ENCODE results near the gene FKBP5.
"Not testable (repeated sequence)": the region's sequence is repeated elsewhere in the genome, so short reads cannot be mapped to it uniquely, and the experiment has no call there.

DNA sequence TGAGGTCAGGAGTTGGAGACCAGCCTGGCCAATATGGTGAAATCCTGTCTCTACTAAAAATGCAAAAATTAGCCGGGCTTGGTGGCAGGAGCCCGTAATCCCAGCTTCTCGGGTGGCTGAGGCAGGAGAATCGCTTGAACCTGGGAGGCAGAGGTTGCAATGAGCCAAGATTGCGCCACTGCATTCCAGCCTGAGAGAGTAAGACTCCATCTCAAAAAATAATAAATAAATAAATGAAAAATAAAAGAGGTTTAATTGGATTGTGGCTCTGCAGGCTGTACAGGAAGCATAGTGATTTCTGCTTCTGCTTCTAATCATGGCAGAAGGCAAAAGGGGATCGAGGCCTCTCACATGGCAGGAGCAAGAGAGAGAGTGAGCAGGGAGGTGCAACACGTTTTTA, 9.7 kb upstream of the FKBP5 start:
- TF ChIP-seq, protein P1, sequence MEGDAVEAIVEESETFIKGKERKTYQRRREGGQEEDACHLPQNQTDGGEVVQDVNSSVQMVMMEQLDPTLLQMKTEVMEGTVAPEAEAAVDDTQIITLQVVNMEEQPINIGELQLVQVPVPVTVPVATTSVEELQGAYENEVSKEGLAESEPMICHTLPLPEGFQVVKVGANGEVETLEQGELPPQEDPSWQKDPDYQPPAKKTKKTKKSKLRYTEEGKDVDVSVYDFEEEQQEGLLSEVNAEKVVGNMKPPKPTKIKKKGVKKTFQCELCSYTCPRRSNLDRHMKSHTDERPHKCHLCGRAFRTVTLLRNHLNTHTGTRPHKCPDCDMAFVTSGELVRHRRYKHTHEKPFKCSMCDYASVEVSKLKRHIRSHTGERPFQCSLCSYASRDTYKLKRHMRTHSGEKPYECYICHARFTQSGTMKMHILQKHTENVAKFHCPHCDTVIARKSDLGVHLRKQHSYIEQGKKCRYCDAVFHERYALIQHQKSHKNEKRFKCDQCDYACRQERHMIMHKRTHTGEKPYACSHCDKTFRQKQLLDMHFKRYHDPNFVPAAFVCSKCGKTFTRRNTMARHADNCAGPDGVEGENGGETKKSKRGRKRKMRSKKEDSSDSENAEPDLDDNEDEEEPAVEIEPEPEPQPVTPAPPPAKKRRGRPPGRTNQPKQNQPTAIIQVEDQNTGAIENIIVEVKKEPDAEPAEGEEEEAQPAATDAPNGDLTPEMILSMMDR (conservative IDR thresholded peaks at IDR 0.05 in 1 of 2, IDR thresholded peaks at IDR 0.05 in 1 of 2; ENCODE audit: low read depth in 1 of 2, low read length in 2 of 2) = not testable (repeated sequence)
- TF ChIP-seq EZH2 (IDR thresholded peaks at IDR 0.05; ENCODE audit: low read length, missing control alignments) = not testable (repeated sequence)

Data from fibroblast of lung (primary cell).